Breast epithelium (tissue), 3 donors: Measurements from ENCODE around the gene C4orf50.

Experiments used
- CTCF ChIP-seq, 3 donors: fragments of 450-650 bp; IDR thresholded peaks; one replicate each; pipeline ENCODE4 v1.5.1; 2016 to 2017; ENCODE audit warnings: antibody characterized with exemption in 3 of 3, mild to moderate bottlenecking in 3 of 3, moderate library complexity in 3 of 3
- POLR2A ChIP-seq: fragments of 450-650 bp; IDR thresholded peaks from one replicate; pipeline ENCODE4 v1.6.1; 2016; ENCODE audit warnings: antibody characterized with exemption, mild to moderate bottlenecking, moderate library complexity
- POLR2AphosphoS5 ChIP-seq, 3 donors: sonication (generic); formaldehyde crosslinking; IDR thresholded peaks; one replicate each; pipeline ENCODE4 v1.6.1; 2017; ENCODE audit warnings: antibody characterized with exemption in 3 of 3

GRCh38 chr4:6065934-6066590 is 47.8 kb upstream of the C4orf50 start:
- TF ChIP-seq POLR2AphosphoS5 (IDR thresholded peaks at IDR 0.05) (no peak), CTCF (IDR thresholded peaks at IDR 0.05) (no peak), POLR2A (no peak)
